ENCODE data around the gene MLLT10.

The MLLT10 gene

GRCh38 chr10:21490028-21490710, 43.9 kb upstream of the MLLT10 start:
- TF ChIP-seq ZFP30 (CRISPR knock-in tag; IDR thresholded peaks at IDR 0.05) (no peak), ARNTL (CRISPR knock-in tag; IDR thresholded peaks at IDR 0.05; ENCODE audit: borderline replicate concordance, low read depth) (no peak), TOX (CRISPR knock-in tag; IDR thresholded peaks at IDR 0.05; ENCODE audit: borderline replicate concordance) (no peak), PPARA (CRISPR knock-in tag; IDR thresholded peaks at IDR 0.05; ENCODE audit: borderline replicate concordance) (no peak), ZNF70 (CRISPR knock-in tag; IDR thresholded peaks at IDR 0.05) (no peak)
- ATAC-seq, result no peak

- no peak for ATAC-seq
Observed at GRCh38 chr10:21490711-21491105, 43.3 kb upstream of the MLLT10 start.

GRCh38 chr10:21492421-21492820, 41.6 kb upstream of the MLLT10 start:
- no peak for ATAC-seq
- TF ChIP-seq TOX (CRISPR knock-in tag; IDR thresholded peaks at IDR 0.05; ENCODE audit: borderline replicate concordance), result no peak
- no peak for TF ChIP-seq OSR1 (CRISPR knock-in tag; IDR thresholded peaks at IDR 0.05)
- TF ChIP-seq ZNF565 (CRISPR knock-in tag; conservative IDR thresholded peaks at IDR 0.05; ENCODE audit: low read depth), result no peak
- TF ChIP-seq BACH2 (CRISPR knock-in tag; IDR thresholded peaks at IDR 0.05; ENCODE audit: borderline replicate concordance), result no peak
- TF ChIP-seq CSDC2 (CRISPR knock-in tag; IDR thresholded peaks at IDR 0.05), result no peak
- no peak for TF ChIP-seq RARB (CRISPR knock-in tag; IDR thresholded peaks at IDR 0.05)
- TF ChIP-seq TSHZ2 (CRISPR knock-in tag; IDR thresholded peaks at IDR 0.05), result no peak
- TF ChIP-seq SNAI2 (CRISPR knock-in tag; IDR thresholded peaks at IDR 0.05), result no peak
- TF ChIP-seq PATZ1 (CRISPR knock-in tag; IDR thresholded peaks at IDR 0.05; ENCODE audit: borderline replicate concordance), result no peak
- no peak for TF ChIP-seq ESRRG (CRISPR knock-in tag; IDR thresholded peaks at IDR 0.05)

More at GRCh38 chr10:21490711-21491105, 43.3 kb upstream of the MLLT10 start:
- TF ChIP-seq ZNF8 (CRISPR knock-in tag; IDR thresholded peaks at IDR 0.05) (no peak), TOX (CRISPR knock-in tag; IDR thresholded peaks at IDR 0.05; ENCODE audit: borderline replicate concordance) (no peak), CSDC2 (CRISPR knock-in tag; IDR thresholded peaks at IDR 0.05) (no peak), ZNF565 (CRISPR knock-in tag; conservative IDR thresholded peaks at IDR 0.05; ENCODE audit: low read depth) (no peak), ARNTL (CRISPR knock-in tag; IDR thresholded peaks at IDR 0.05; ENCODE audit: borderline replicate concordance, low read depth) (no peak), CREB5 (CRISPR knock-in tag; IDR thresholded peaks at IDR 0.05; ENCODE audit: low read depth) (no peak), PPARA (CRISPR knock-in tag; IDR thresholded peaks at IDR 0.05; ENCODE audit: borderline replicate concordance) (no peak), PATZ1 (CRISPR knock-in tag; IDR thresholded peaks at IDR 0.05; ENCODE audit: borderline replicate concordance) (no peak), ISL1 (CRISPR knock-in tag; IDR thresholded peaks at IDR 0.05) (no peak), CSRNP3 (CRISPR knock-in tag; IDR thresholded peaks at IDR 0.05) (no peak)
